HG03039 (cell line): ENCODE results near the gene PPP1R3F.
"Not testable (repeated sequence)": the region's sequence is repeated elsewhere in the genome, so short reads cannot be mapped to it uniquely, and the experiment has no call there.

ENCODE experiments used
- ATAC-seq: cut with Tn5 transposase; IDR thresholded peaks from one replicate; pipeline ENCODE4 v1.9.1; 2021; ENCODE audit warnings: mild to moderate bottlenecking, moderate library complexity; ENCODE audit not compliant: unreplicated experiment

The PPP1R3F gene

DNA sequence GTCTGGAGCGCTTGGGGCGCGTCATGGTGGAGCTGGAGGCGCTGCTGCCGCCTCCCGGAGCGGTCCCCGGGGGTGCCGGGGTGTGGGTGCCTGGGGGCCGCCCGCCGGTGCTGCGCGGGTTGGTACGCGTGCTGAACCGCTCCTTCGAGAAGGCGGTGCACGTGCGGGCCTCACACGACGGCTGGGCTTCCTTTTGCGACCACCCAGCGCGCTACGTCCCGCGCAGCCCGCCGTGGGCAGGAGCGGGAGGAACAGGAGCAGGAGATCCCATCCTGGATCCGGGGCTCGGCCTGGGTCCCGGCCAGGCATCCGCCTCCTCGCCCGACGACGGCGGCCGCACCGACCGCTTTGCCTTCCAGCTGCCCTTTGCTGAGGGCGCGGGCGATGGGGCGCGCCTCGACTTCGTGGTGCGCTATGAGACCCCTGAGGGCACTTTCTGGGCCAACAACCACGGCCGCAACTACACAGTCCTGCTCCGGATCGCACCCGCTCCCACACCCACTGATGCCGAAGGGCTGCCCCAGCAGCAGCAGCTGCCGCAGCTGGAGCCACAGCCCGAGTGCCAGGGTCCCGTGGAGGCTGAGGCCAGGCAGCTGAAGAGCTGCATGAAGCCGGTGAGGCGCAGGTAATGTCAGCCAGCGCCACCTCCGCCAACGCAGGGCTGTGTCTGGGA is 792 bp downstream of the PPP1R3F start:
- no peak for ATAC-seq

DNA sequence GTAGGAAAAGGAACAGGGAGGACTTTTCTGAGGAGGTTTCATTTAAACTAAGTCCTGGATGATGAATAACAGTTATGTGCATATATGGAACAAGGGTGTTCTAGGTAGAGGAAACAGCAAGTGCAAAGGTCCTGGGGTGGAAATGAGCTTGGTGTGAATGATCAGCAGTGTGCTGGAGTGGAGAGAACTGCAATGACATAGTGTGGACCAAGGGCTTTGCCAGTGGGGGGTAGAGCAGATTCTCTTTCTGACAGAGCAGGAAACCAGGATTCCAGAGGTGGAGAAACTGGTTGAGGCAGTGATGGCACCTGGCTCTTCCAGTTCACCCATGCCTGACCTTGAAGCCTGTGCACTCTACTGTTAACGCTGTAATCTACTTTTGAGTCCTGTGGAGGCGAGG is 1.7 kb downstream of the PPP1R3F start:
- no peak for ATAC-seq

DNA sequence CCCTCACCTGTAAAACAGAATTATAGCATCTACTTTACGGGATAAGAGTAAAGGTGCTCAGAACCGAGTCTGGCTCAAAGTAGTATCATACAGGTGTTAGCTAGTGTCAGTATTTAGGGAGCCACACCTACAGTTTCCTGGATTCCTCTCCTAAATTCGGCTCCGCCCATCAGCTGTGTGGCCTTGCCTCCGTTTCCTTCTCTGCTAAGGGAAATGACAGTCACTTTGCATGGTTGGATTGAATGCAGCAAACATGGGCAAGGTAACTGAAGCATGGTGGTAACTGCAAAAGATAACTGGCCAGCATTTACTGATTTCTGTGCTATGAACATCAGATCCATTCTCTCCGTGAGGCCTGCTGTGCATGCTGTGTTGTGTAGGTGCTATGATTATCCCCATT is 2.8 kb downstream of the PPP1R3F start:
- no peak for ATAC-seq

DNA sequence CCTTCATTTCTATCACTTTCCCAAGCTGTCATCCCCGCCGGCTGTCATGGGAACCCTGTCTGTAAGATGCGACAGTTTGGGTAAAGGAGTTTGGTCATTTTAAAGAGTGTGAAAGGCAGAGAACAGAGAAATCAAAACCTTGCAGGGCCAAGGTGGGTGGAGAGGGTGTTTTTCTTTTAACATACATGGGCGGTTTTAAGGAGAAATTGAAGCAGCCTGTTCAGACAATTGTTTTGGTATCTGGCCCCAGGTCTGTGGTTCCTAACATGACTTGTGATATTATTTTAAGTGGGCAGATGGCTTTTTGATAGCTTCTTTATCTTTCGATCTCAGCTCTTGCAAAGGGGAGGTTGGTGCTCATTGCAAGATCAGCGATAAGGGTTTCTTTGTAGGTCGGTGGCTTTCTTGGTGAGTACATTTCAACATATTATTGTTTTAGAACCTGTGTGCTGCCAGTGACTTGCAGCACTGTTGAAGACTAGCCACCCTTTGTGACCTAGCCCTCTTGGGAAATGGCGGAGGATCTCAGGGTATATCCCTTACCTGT is 3.7 kb downstream of the PPP1R3F start:
- ATAC-seq, result no peak

DNA sequence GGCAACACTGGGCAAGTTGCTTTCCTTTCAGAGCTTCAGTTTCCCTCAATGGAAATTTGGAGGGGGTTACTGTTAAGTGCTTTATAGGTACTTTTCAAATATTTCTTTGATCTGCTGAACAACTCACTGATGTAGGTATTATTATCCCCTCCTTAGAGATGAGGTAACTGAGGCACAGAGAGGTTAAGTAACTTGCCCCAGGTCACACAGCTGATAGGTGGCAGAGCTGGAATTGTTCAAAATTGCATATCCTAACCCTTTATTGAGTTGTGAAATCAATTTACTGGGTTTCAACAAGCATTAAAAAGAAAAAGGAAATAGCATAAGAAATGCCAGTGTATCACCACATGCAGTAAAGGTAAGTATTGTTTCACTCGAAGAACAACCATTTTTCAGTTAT is 6.6 kb downstream of the PPP1R3F start:
- no peak for ATAC-seq

DNA sequence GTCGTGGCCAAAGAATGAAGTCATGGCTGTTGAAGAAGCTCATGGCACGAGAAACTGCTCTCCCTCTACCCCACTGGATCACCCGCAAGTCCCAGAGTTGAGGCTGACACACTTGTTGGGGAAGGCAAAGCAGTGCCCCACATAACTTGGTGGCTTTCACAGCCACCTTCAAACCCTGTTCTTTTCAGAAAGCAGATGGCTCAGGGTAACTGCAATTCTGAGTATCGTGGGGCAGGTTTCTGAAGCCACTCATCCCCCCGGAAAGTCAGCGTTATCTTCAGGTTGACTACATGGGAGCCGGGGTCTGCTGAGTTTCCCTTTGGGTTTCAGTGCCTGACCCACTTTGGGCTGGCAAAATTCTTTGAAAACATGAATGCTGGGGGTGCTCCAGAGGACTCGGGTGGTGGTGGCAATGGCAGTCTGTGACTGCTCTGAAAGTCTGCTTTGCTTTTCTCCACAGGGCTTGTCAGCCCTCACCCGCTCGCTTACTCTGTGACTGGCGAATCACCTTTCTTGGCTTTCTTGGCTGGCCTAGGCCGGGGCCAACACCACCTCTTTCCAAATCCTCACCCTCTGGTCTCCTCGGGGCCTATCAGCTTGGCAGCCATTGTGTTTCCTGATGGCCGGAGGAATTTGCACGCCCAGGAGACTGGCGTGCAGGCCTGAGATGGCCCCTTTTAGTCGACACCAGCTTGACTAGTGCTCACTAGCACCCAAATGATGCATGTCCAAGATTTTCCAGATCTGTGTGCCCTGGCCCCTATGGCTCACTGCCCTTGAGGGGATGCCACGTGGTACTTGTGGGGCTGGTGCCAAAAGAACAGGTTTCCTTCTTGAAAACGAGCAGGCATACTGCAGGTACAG is 7.3 kb downstream of the PPP1R3F start:
- ATAC-seq, result no peak

DNA sequence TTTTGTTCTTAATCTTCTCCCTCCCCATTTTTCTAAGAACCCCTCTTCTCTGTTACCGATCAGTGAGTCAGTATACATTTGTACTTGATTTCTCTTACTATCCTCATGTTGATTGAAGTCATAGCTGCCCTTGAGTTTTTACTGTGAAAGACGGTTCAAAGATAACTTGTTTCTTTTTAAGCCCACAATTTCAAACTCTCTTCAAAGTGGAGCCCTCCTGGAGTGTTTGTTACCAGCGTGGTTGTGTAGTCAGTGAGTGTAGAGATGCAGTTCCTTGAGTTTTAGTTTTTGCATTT is 7.9 kb downstream of the PPP1R3F start:
- no peak for ATAC-seq

DNA sequence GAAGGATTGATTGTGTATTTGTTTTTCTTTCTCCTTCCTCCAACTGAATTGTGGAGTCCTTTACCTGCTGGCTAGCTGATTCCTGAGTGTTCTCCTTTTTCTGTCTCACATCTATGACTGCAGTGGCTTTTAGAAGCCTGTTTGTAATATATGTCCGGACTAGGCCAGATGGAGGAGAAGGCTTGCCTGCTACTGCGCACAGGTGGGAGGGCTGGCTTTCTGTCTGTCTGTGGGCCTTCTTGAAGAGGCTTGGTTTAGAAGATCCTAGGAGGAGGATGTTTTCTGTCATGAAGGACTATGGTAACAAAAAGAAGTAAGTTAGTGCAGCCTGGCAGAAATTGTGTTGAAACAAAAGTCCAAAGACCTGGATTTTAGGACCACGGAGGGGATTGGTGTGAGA is 8.5 kb downstream of the PPP1R3F start:
- ATAC-seq, result no peak

DNA sequence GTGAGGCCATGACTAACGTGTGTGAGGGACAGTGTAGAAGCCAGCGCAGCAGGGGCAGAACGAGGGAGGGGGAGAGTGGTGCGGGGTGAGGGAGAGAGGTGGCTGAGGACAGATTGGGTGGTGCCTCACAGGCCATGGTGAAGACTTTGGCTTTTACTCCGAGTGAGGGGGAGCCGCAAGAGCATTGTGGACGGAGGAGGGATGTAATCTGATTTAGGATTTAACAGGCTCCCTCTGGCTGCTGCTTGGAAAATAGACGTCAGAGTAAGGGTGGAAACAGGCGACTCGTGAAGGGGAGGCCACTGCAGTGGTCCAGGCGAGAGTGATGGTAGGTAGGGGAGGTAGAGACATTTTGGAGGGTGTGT is 13.0 kb downstream of the PPP1R3F start:
- ATAC-seq, result no peak

DNA sequence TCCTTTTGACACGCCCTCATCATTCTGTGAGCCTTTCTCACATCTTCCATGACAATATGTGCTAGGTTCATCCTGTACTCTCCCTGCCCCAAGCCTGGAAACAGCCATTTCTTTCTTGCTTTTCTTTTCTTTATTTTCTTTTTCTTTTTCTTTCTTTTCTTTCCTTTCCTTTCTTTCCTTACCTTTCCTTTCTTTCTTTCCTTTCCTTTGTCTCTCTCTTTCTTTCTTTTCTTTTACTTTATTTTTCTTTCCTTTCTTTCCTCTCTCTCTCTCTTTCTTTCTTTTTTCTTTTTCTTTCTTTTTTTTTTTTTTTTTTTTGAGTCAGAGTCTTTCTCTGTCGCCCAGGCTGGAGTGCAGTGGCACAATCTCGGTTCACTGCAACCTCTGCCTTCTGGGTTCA is 14.6 kb downstream of the PPP1R3F start:
- ATAC-seq, result no peak

DNA sequence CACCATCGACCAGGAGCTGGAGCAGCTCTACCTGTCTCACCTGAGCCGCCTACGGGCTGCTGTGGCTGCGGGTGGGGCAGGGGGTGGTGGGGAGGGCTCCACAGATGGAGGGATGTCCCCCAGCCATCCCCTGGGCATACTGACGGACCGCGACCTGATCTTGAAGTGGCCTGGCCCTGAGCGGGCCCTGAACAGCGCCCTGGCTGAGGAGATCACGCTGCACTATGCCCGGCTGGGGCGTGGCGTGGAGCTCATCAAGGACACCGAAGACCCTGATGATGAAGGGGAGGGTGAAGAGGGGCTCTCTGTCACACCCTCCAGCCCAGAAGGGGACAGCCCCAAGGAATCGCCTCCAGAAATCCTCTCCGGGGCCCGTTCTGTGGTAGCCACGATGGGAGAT is 16.5 kb downstream of the PPP1R3F start:
- ATAC-seq, result no peak

DNA sequence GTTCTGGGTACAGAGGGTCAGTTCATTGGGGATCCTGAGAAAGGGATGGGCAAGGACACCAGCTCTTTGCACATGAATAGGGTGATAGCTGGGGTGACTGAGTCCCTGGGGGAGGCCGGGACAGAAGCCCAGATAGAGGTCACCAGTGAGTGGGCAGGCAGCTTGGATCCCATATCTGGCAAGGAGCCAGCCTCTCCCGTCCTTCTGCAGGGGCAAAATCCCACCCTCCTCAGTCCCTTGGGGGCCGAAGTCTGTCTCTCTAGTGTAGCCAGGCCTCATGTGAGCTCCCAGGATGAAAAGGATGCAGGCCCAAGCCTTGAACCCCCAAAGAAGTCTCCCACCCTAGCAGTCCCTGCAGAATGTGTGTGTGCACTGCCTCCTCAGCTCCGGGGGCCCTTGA is 17.0 kb downstream of the PPP1R3F start:
- no peak for ATAC-seq

DNA sequence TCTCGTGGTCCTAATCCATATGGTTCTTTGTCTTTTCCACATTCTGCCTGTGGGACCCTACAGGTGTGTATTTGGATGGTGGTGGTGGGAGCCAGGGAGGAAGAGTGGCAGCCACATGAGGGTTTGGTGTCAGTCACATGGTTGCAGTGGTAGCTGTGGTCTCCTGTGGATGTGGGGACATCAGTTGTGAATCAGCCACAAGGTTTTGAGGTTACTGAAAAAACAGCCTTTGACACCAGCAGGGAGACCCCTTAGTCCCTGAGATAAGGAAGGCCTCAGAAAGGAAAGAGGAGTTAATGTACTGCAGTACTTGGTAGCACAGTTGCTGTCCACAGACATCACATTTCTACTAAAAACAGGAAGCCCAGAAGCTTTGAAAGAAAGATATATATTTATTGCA is 18.1 kb downstream of the PPP1R3F start:
- ATAC-seq, result no peak

DNA sequence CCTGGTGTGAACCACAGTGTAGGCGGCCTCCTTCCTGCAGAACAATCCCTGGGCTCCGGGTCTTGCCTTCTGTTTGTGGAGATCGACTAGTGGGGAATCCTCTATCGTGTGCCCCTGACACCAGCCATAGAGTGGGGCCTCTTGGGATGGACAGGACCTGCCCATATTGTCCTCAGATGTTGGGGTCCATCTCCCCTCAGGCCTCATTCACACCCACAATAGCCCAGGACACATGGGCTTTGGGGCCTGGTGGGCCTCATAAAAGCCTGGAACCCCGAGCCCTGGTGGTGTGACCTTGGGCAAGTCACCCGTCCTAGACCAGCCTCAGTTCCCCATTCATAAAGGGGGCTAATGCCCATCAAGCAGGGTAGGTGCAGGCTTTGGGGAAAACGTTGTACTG is 20.6 kb downstream of the PPP1R3F start:
- ATAC-seq, result no peak

DNA sequence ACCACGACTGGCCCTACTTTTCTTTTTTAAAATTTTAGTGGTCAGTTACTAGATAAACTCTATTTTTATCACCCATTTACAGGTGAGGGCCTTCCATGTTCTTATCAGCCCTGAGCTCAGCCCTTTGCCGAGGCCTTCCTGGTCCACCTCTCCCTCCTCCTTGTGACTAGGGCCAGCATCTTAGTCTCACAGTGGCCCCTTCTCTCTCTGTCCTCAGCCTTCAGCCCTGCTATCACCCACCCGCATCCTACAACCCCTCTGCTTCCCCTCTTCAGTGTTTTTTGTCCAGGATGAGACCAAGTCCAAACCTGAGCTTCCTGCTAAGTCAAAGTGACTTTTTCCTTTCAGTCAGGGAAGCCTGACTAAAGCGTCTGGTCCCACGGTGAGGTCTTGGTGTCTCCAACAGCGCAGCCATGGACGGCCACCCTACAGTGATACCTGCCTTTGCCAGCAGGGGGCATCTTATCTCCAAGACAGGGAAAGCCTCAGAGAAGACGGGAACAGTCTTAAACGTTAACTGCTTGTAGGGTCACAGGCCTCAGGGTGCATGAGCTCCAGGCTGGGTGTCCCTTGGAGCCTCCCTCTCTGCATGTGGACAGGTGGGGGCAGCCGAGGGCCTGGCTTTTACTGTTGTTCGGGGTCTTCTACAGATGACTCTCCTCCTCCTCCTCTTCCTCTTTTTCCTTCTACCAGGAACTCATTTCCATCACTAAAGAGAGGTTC is 22.2 kb downstream of the PPP1R3F start:
- ATAC-seq, result no peak

DNA sequence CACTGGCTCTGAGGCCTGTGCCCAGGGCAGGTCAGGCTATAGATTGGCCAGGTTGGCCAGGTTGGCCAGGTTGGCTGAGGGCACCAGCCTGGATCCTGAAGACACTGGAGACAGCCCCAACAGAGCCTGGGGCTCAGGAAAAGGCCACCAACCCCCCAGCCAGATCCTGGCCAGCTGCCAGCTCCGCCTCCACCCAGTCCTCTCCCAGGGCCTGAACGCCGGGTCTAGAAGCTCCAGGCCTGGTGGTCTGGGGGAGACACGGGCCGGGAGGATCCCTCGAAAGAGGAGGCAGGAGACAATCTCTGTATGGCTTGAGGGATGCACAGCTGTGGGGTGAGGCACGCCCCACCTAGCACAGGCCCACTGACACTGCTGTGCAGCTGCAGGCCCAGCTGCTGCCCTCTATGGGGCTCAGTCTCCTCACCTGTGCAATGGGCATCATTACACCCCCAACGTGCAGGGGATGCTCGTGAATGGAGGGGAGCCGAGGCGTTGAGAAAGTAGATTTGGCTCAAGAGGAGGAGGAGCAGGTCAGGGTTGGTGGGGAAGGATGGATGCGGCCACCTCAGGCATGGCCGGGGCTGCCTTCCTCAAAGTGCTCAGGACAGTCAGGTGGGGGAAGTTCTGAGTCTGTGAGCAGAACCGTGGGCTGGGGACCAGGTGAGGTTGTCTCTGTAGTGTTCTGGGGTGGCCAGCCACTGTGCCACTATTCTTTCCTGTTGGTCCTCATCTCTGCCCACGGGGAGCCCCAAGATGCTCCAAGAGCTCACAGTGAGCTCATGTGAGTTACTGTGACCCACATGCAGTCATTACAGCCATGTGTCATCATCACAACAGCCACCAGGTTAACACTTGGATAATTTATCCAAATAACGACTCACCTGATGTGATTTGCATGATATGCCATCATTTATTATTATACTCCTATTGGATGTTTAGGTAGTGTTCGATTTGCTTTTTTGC is 23.1 kb downstream of the PPP1R3F start:
- ATAC-seq, result no peak

DNA sequence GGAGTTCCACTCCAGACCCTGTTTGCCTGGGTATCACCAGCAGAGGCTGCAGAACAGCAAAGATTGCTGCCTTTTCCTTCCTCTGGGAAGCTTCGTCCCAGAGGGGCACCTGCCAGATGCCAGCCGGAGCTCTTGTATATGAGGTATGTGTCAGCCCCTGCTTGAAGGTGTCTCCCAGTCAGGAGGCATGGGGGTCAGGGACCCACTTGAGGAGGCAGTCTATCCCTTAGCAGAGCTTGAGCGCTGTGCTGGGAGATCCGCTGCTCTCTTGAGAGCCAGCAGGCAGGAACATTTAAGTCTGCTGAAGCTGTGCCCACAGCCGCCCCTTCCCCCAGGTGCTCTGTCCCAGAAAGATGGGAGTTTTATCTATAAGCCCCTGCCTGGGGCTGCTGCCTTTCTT is 29.7 kb downstream of the PPP1R3F start:
- ATAC-seq, result not testable (repeated sequence)

DNA sequence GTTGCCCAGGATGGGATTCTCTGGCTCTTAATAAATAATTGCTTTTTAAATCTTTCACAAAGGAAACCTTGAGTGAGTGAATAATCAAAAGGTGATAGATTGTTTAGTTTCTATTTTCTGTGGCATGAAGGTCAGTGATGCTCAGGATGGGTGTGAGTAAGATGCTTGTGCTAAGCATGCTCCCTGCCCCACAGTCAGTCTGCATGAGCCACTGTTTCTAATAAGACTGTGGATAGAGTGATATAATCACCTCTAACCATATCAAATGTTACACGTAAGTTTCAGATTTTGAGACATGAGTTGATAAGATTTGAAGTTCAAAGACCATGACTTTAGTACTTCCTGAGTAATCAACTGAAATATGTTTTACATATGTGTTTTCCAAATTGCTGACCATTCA is 31.1 kb downstream of the PPP1R3F start:
- ATAC-seq, result no peak

DNA sequence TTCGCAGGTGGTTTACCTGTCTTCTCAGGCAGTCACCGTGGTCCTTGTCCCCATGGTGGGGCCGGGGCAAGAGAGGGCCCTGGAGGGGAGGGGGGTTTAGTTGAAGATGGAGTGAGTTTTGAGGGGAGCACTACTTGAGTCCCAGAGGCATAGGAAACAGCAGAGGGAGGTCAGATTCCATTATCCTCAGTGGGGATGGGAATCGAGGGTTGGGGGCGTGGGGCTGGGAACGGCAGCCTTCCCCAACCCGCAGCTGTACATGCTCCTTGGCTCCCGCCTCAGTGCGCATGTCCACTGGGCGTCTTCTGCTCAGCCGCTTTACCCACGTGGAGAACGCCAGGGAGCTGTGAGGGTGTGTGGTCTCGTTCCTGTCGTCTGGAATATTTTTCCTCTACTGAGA is 33.8 kb downstream of the PPP1R3F start, which contains the start of gene GAGE10:
GAGE10 (plus strand) TSS at position 301 of the 400 bp plus-strand sequence. CDS start 1,214 bp downstream, outside the sequence.
- ATAC-seq, result no peak

DNA sequence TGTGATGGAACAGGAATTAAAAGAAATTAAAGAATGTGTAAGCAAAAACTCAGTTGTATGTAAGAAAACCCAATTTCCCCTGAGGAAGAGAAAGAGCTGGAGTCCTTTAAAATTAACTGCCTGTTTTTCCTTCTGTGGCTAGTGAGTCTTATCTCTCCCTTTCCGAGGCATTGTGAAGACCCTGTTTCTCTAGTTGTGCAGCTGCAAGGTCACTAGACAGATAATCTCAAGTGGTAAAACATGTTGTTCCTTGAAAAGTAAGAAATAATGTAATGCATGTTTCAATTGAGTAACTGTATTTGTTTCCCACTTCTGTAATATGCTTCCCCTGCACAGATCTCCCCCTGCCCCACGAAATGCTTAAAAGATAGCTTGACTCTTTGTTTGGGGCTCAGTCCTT is 38.2 kb downstream of the PPP1R3F start:
- ATAC-seq, result not testable (repeated sequence)
